HCT116 (cell line): ENCODE measurements around the gene CFAP77. TPM values are rescaled to one million over a fixed set of nuclear protein-coding genes. Genes with fewer than 3 reads are reported as not detected.

Source experiments
- ATAC-seq: fragments of 200-7000 bp; cut with Tn5 transposase; 2 replicates; pipeline ENCODE4 v1.9.1; 2020; ENCODE audit warnings: mild to moderate bottlenecking, moderate library complexity
- BruUV-seq: library from RNA; stranded (reverse); fragments of 400-500 nt; replicated peaks from 2 replicates; lab custom pipeline; 2021; lab: Mats Ljungman, UMichigan
- CTCF ChIA-PET: fragments of 300-600 bp; sonication (Branson Sonifier 250); formaldehyde crosslinking; loops from one replicate; lab custom pipeline; 2021; ENCODE audit warnings: antibody characterized with exemption; lab: Charles Lee
- POLR2A ChIA-PET: fragments of 300-600, 350-600 bp; sonication (Branson Sonifier 250); formaldehyde crosslinking; loops from one replicate; lab custom pipeline; 2021; ENCODE audit warnings: antibody characterized with exemption; lab: Charles Lee
- RAD21 ChIA-PET, 2 experiments: fragments of 300-600 bp; sonication (Branson Sonifier 250); formaldehyde crosslinking; loops; one replicate each; lab custom pipeline; 2023; ENCODE audit warnings: low total read pairs in 2 of 2; ENCODE audit not compliant: uncharacterized antibody in 2 of 2, unreplicated experiment in 2 of 2, low non-redundant PET in 1 of 2; lab: Charles Lee
- DNase-seq: peaks from one replicate; pipeline ENCODE4 v3.0.0-alpha.2; 2010; ENCODE audit warnings: low read depth, low spot score
- H2AFZ ChIP-seq: fragments of 200-600 bp; shearing (Covaris generic), sonication (generic); 2 replicates; pipeline ENCODE4 v1.6.1; 2017; ENCODE audit warnings: low read depth, mixed run types, mixed read lengths, antibody characterized with exemption, low read length; ENCODE audit not compliant: poor library complexity, severe bottlenecking
- H3K27ac ChIP-seq: 2 replicates; pipeline ENCODE4 v1.5.1; 2012; ENCODE audit warnings: low read depth, low read length
- H3K27me3 ChIP-seq: fragments of 200-600 bp; sonication (generic); 2 replicates; pipeline ENCODE4 v1.6.1; 2016; ENCODE audit warnings: mixed run types, low read length, mixed read lengths; ENCODE audit not compliant: insufficient read depth
- H3K36me3 ChIP-seq, 2 experiments: fragments of 200-500 bp in 1 of 2; fragments of 200-600 bp in 1 of 2; sonication (Bioruptor generic) in 1 of 2; sonication (generic) in 1 of 2; 2 replicates each; pipeline versions ENCODE4 v1.5.1 to v1.6.1; 2014 to 2016; ENCODE audit warnings: low read length in 2 of 2, inconsistent platforms in 1 of 2, mixed read lengths in 1 of 2, mixed run types in 1 of 2; ENCODE audit not compliant: insufficient read depth in 2 of 2, control insufficient read depth in 1 of 2
- H3K4me1 ChIP-seq, 2 experiments: fragments of 200-600 bp in 1 of 2; sonication (generic) in 1 of 2; 2 replicates each; pipeline versions ENCODE4 v1.5.1 to v1.6.1; 2012 to 2017; ENCODE audit warnings: low read length in 2 of 2, inconsistent platforms in 1 of 2, mild to moderate bottlenecking in 1 of 2, mixed read lengths in 1 of 2, mixed run types in 1 of 2, moderate library complexity in 1 of 2; ENCODE audit not compliant: insufficient read depth in 2 of 2, control insufficient read depth in 1 of 2
- H3K4me2 ChIP-seq: fragments of 200-600 bp; sonication (generic); 2 replicates; pipeline ENCODE4 v1.6.1; 2017; ENCODE audit warnings: mixed run types, low read length, mixed read lengths
- H3K4me3 ChIP-seq, 2 experiments: fragments of 200-600 bp in 1 of 2; sonication (generic) in 1 of 2; replicated peaks in 1 of 2; 2 replicates each; pipeline ENCODE4 v1.5.1; 2011 to 2016; ENCODE audit warnings: low read length in 2 of 2, control low read depth in 1 of 2, low read depth in 1 of 2, mild to moderate bottlenecking in 1 of 2, mixed read lengths in 1 of 2, mixed run types in 1 of 2
- H3K79me2 ChIP-seq: fragments of 200-600 bp; sonication (generic); 2 replicates; pipeline ENCODE4 v1.6.1; 2017; ENCODE audit warnings: mild to moderate bottlenecking, mixed run types, low read length, moderate library complexity, mixed read lengths; ENCODE audit not compliant: insufficient read depth
- H3K9ac ChIP-seq: fragments of 200-600 bp; sonication (generic); 2 replicates; pipeline ENCODE4 v1.6.1; 2016; ENCODE audit warnings: low read length, mixed read lengths
- H3K9me2 ChIP-seq: fragments of 200-600 bp; sonication (generic), shearing (Covaris generic); 2 replicates; pipeline ENCODE4 v1.6.1; 2017; ENCODE audit warnings: mixed run types, mild to moderate bottlenecking, moderate library complexity; ENCODE audit not compliant: insufficient read depth
- H3K9me3 ChIP-seq, 2 experiments: fragments of 200-500 bp in 1 of 2; fragments of 200-600 bp in 1 of 2; sonication (Bioruptor generic) in 1 of 2; sonication (generic) in 1 of 2; 2 replicates each; pipeline ENCODE4 v1.6.1; 2014 to 2017; ENCODE audit warnings: low read length in 2 of 2, mixed read lengths in 2 of 2, inconsistent platforms in 1 of 2, low read depth in 1 of 2, mild to moderate bottlenecking in 1 of 2, mixed run types in 1 of 2, moderate library complexity in 1 of 2; ENCODE audit not compliant: control insufficient read depth in 1 of 2, insufficient read depth in 1 of 2
- H4K20me1 ChIP-seq: fragments of 200-600 bp; sonication (generic), shearing (Covaris generic); 2 replicates; pipeline ENCODE4 v1.6.1; 2017; ENCODE audit warnings: mixed run types, mild to moderate bottlenecking, moderate library complexity; ENCODE audit not compliant: insufficient read depth
- ATF3 ChIP-seq: IDR thresholded peaks from 2 replicates; pipeline ENCODE4 v1.6.1; 2012
- CBX3 ChIP-seq: IDR thresholded peaks from 2 replicates; pipeline ENCODE4 v1.6.1; 2012; ENCODE audit warnings: low read depth
- CEBPB ChIP-seq: IDR thresholded peaks from 2 replicates; pipeline ENCODE4 v1.6.1; 2012; ENCODE audit warnings: low read depth
- EGR1 ChIP-seq: IDR thresholded peaks from 2 replicates; pipeline ENCODE4 v1.6.1; 2012; ENCODE audit warnings: low read depth
- FOSL1 ChIP-seq: IDR thresholded peaks from 2 replicates; pipeline ENCODE4 v1.6.1; 2012; ENCODE audit warnings: low read depth
- JUND ChIP-seq: IDR thresholded peaks from 2 replicates; pipeline ENCODE4 v1.6.1; 2012
- MAX ChIP-seq: IDR thresholded peaks from 2 replicates; pipeline ENCODE4 v1.6.1; 2012
- POLR2A ChIP-seq: IDR thresholded peaks from 2 replicates; pipeline ENCODE4 v1.7.0; 2011; ENCODE audit warnings: borderline replicate concordance; ENCODE audit not compliant: insufficient read depth, insufficient read length; ENCODE audit errors: extremely low read depth
- POLR2AphosphoS5 ChIP-seq: IDR thresholded peaks from 2 replicates; pipeline ENCODE4 v1.6.1; 2011; ENCODE audit warnings: mild to moderate bottlenecking, low read depth, low read length, moderate library complexity
- REST ChIP-seq: IDR thresholded peaks from 2 replicates; pipeline ENCODE4 v1.6.1; 2012; ENCODE audit warnings: low read depth
- SIN3A ChIP-seq: IDR thresholded peaks from 2 replicates; pipeline ENCODE4 v1.6.1; 2012; ENCODE audit warnings: low read depth
- SP1 ChIP-seq: IDR thresholded peaks from 2 replicates; pipeline ENCODE4 v1.6.1; 2012; ENCODE audit warnings: low read depth
- ZBTB33 ChIP-seq: IDR thresholded peaks from 2 replicates; pipeline ENCODE4 v1.6.1; 2011; ENCODE audit warnings: mild to moderate bottlenecking, low read length, moderate library complexity; ENCODE audit not compliant: insufficient replicate concordance; ENCODE audit errors: extremely low read depth
- ZFX ChIP-seq: fragments of 450-650 bp; IDR thresholded peaks from 2 replicates; pipeline ENCODE4 v1.6.1; 2017
- intact Hi-C: fragments of 100-400 bp; cut with micrococcal nuclease; formaldehyde crosslinking; loops from 2 replicates; pipeline ENCODE4 v1.10.0; 2022
- total RNA-seq: library from RNA; stranded (reverse); gene quantifications from one replicate; pipeline ENCODE4 v1.2.1, GENCODE V29; 2021; ENCODE audit not compliant: unreplicated experiment

Gene CFAP77
- total RNA-seq, 1 experiment from 2014 or later: 0.98 TPM

- Histone ChIP-seq H3K4me1 (no peaks in the 10 kb centered on the region), H2AFZ (no peak overlapping the region), H3K9ac (no peak overlapping the region), H3K4me3 (no peak overlapping the region), H3K79me2 (no peaks in the 10 kb centered on the region), H4K20me1 (no peaks in the 10 kb centered on the region), H3K9me3 (no peaks in the 10 kb centered on the region), H3K27ac (no peak overlapping the region), H3K9me2 (no peaks in the 10 kb centered on the region), H3K36me3 (no peaks in the 10 kb centered on the region), H3K4me2 (no peak overlapping the region), H3K27me3 (peaks cover 17% of the 10 kb centered on the region)
- ATAC-seq: no peak
- no peak for DNase-seq
- TF ChIP-seq MAX: no peak
- CTCF ChIA-PET: no interaction called here
- RAD21 ChIA-PET: no interaction called here
- intact Hi-C loops: no loop called here
- BruUV-seq: no TSS peak
- POLR2A ChIA-PET: no interaction called here
Measured at GRCh38 chr9:132422574-132422973, 12.6 kb downstream of the CFAP77 start.

- Histone ChIP-seq H3K4me2 (no peak overlapping the region), H3K9me3 (no peaks in the 10 kb centered on the region), H3K9me2 (no peaks in the 10 kb centered on the region), H3K4me3 (no peak overlapping the region), H3K36me3 (no peaks in the 10 kb centered on the region), H3K79me2 (no peaks in the 10 kb centered on the region), H3K27ac (no peak overlapping the region), H3K27me3 (peaks cover 8% of the 10 kb centered on the region), H3K4me1 (no peaks in the 10 kb centered on the region), H4K20me1 (no peaks in the 10 kb centered on the region), H2AFZ (no peak overlapping the region), H3K9ac (no peak overlapping the region)
- intact Hi-C loops: no loop called here
- DNase-seq: no peak
- no TSS peak for BruUV-seq
- ChIA-PET CTCF (no interaction called here), POLR2A (no interaction called here), RAD21 (no interaction called here)
- no peak for ATAC-seq
- TF ChIP-seq SIN3A (no peak), SP1 (no peak), CBX3 (no peak), POLR2A (no peak), FOSL1 (no peak), CEBPB (no peak), REST (no peak), EGR1 (no peak), ATF3 (no peak), ZBTB33 (no peak), MAX (no peak), ZFX (no peak), POLR2AphosphoS5 (no peak), JUND (no peak)
Measured at GRCh38 chr9:132423503-132423902, 13.5 kb downstream of the CFAP77 start.
